Activated B cell treated with CpG ODN at 0.5 μM for 24 hours (primary cell): ENCODE measurements around the gene HOXB5. TPM values are rescaled to one million over a fixed set of nuclear protein-coding genes. Genes with fewer than 3 reads are reported as not detected.

Source experiments
- ATAC-seq: fragments of 200-7000 bp; cut with Tn5 transposase; one replicate; pipeline ENCODE4 v1.10.0; 2021; ENCODE audit warnings: low read depth, mild to moderate bottlenecking, moderate library complexity
- CTCF ChIA-PET: fragments of 350-600 bp; sonication (Branson Sonifier 250); formaldehyde crosslinking; loops from one replicate; lab custom pipeline; 2021; ENCODE audit warnings: antibody characterized with exemption; lab: Charles Lee
- POLR2A ChIA-PET: fragments of 350-600 bp; sonication (Branson Sonifier 250); formaldehyde crosslinking; loops from one replicate; lab custom pipeline; 2021; ENCODE audit warnings: antibody characterized with exemption; lab: Charles Lee
- DNase-seq: peaks from one replicate; pipeline ENCODE4 v3.0.0; 2022
- H3K27ac Mint-ChIP-seq: one replicate; pipeline ENCODE4 v1.8.0; 2020; ENCODE audit warnings: mixed read lengths
- H3K27me3 Mint-ChIP-seq: one replicate; pipeline ENCODE4 v1.8.0; 2021; ENCODE audit warnings: mixed read lengths
- H3K36me3 Mint-ChIP-seq: one replicate; pipeline ENCODE4 v1.8.0; 2021; ENCODE audit warnings: low read depth, mixed read lengths
- H3K4me1 Mint-ChIP-seq: one replicate; pipeline ENCODE4 v1.8.0; 2021; ENCODE audit warnings: mixed read lengths
- H3K4me3 Mint-ChIP-seq: one replicate; pipeline ENCODE4 v1.8.0; 2020; ENCODE audit warnings: mild to moderate bottlenecking, mixed read lengths
- H3K9me3 Mint-ChIP-seq: one replicate; pipeline ENCODE4 v1.8.0; 2020; ENCODE audit warnings: mixed read lengths
- intact Hi-C: fragments of 100-400 bp; cut with micrococcal nuclease; formaldehyde crosslinking; loops from one replicate; pipeline ENCODE4 v1.15.1; 2024
- total RNA-seq: library from RNA; stranded (reverse); gene quantifications from 2 replicates; pipeline ENCODE4 v1.2.3, GENCODE V29; 2022
- TF ChIP-seq, protein P1 (sequence below): fragments of 200-600 bp; IDR thresholded peaks from one replicate; pipeline ENCODE4 v1.8.0; 2022; ENCODE audit warnings: antibody characterized with exemption, mild to moderate bottlenecking

HOXB5 gene
- total RNA-seq, 1 donor from 2014 or later, result not detected

GRCh38 chr17:48592057-48592514 is 1.5 kb downstream of the HOXB5 start:
- Mint-ChIP-seq H3K27ac (no peak overlapping the region), H3K4me3 (no peak overlapping the region), H3K4me1 (peaks cover 42% of the 10 kb centered on the region), H3K36me3 (no peaks in the 10 kb centered on the region), H3K9me3 (no peaks in the 10 kb centered on the region), H3K27me3 (peaks cover 74% of the 10 kb centered on the region)
- DNase-seq (no peak), ATAC-seq (no peak)
- TF ChIP-seq, protein P1, sequence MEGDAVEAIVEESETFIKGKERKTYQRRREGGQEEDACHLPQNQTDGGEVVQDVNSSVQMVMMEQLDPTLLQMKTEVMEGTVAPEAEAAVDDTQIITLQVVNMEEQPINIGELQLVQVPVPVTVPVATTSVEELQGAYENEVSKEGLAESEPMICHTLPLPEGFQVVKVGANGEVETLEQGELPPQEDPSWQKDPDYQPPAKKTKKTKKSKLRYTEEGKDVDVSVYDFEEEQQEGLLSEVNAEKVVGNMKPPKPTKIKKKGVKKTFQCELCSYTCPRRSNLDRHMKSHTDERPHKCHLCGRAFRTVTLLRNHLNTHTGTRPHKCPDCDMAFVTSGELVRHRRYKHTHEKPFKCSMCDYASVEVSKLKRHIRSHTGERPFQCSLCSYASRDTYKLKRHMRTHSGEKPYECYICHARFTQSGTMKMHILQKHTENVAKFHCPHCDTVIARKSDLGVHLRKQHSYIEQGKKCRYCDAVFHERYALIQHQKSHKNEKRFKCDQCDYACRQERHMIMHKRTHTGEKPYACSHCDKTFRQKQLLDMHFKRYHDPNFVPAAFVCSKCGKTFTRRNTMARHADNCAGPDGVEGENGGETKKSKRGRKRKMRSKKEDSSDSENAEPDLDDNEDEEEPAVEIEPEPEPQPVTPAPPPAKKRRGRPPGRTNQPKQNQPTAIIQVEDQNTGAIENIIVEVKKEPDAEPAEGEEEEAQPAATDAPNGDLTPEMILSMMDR, result no peak
- intact Hi-C loops, result loop anchor here (2.0 to 10.0 kb wide), 4 partner anchors 135 to 437 kb away; no protein-coding TSS in a partner anchor
- ChIA-PET CTCF (interaction anchor here (1.1 to 4.5 kb wide), 11 partner anchors 8 to 566 kb away, joined by 3 to 31 read pairs (median 9); partner anchors contain the start of gene HOXB8), POLR2A (interaction anchor here (0.8 to 1.6 kb wide), 3 partner anchors 13 to 26 kb away, joined by 3 to 5 read pairs (median 3); no protein-coding TSS in a partner anchor)

- Mint-ChIP-seq H3K9me3 (no peaks in the 10 kb centered on the region), H3K4me1 (peaks cover 38% of the 10 kb centered on the region), H3K27ac (no peak overlapping the region), H3K4me3 (no peak overlapping the region), H3K27me3 (peaks cover 76% of the 10 kb centered on the region), H3K36me3 (no peaks in the 10 kb centered on the region)
- DNase-seq (no peak), ATAC-seq (no peak)
- intact Hi-C loops, result loop anchor here (2.0 to 10.0 kb wide), 4 partner anchors 135 to 437 kb away; no protein-coding TSS in a partner anchor
- ChIA-PET POLR2A (interaction anchor here (0.6 to 1.6 kb wide), 3 partner anchors 13 to 1309 kb away, joined by 3 to 4 read pairs (median 3); no protein-coding TSS in a partner anchor), CTCF (interaction anchor here (1.3 to 4.5 kb wide), 7 partner anchors 21 to 257 kb away, joined by 3 to 29 read pairs (median 9); no protein-coding TSS in a partner anchor)
- TF ChIP-seq, protein P1, result no peak
Observed at GRCh38 chr17:48591255-48592056, 2.1 kb downstream of the HOXB5 start.

DNA sequence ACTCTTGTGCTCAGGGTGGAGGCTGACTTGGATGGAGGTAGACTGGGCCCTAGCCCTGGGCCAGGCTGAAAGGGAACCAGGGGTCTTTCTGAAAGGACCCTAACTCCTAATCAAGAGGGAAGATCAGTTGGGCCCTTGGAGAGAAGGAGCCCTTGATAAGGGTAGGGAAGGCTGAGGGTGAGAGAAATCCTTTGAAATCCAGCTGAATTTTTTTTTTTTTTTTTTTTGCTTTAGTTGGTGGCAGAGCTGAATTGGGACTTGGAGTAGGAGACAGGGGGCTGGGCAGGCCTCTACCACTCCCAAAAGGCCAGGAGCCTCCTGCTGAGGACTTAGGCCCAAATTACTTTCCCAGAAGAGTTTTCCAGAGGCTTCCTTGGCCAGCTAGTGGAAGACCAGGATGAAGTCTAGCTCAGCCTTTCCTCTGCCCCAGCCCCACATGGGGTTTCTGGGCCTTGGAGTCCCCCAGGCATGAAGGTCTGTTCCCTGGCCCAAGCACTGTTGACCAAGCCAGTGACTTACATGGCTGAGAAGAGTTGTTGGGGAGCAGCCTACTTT is 2.9 kb downstream of the HOXB5 start:
- intact Hi-C loops, result loop anchor here (10.0 kb wide), 1 partner anchor 436 kb away; no protein-coding TSS in a partner anchor
- DNase-seq, result no peak
- H3K4me3 Mint-ChIP-seq, result no peak overlapping the region
- peaks cover 43% of the 10 kb centered on the region for H3K4me1 Mint-ChIP-seq
- ChIA-PET CTCF (interaction anchor here (1.3 to 3.2 kb wide), 3 partner anchors 22 to 255 kb away, joined by 3 to 21 read pairs (median 5); no protein-coding TSS in a partner anchor), POLR2A (interaction anchor here (0.6 kb wide), 2 partner anchors 229 to 1310 kb away, joined by 3 to 4 read pairs; no protein-coding TSS in a partner anchor)
- peaks cover 78% of the 10 kb centered on the region for H3K27me3 Mint-ChIP-seq
- H3K36me3 Mint-ChIP-seq, result no peaks in the 10 kb centered on the region
- TF ChIP-seq, protein P1, result no peak
- H3K9me3 Mint-ChIP-seq, result no peaks in the 10 kb centered on the region
- H3K27ac Mint-ChIP-seq, result no peak overlapping the region
- no peak for ATAC-seq

GRCh38 chr17:48589831-48590606 is 3.6 kb downstream of the HOXB5 start, which contains the start of gene HOXB3:
Gene HOXB3, minus strand, starts transcription at chr17:48590241. Its CDS starts 37,767 bp downstream, at chr17:48552474.
- POLR2A ChIA-PET, result no interaction called here
- H3K27me3 Mint-ChIP-seq, result peaks cover 78% of the 10 kb centered on the region

More at GRCh38 chr17:48589831-48590606, 3.6 kb downstream of the HOXB5 start, which contains the start of gene HOXB3:
- ATAC-seq (no peak), DNase-seq (no peak)
- TF ChIP-seq, protein P1, result no peak
- H3K27ac Mint-ChIP-seq, result no peak within 1 kb of the TSS
- no peaks in the 10 kb centered on the region for H3K36me3 Mint-ChIP-seq
- intact Hi-C loops, result loop anchor here (10.0 kb wide), 1 partner anchor 435 kb away; no protein-coding TSS in a partner anchor
- CTCF ChIA-PET, result interaction anchor here (0.7 to 2.9 kb wide), 6 partner anchors 23 to 282 kb away, joined by 3 to 13 read pairs (median 4); no protein-coding TSS in a partner anchor
- H3K9me3 Mint-ChIP-seq, result no peaks in the 10 kb centered on the region
- H3K4me3 Mint-ChIP-seq, result peak within 1 kb of the TSS; percentile 64
- H3K4me1 Mint-ChIP-seq, result peaks cover 50% of the 10 kb centered on the region
